Dermis microvascular lymphatic vessel endothelial cell (primary cell): ENCODE measurements around the gene BORCS6. TPM values are rescaled to one million over a fixed set of nuclear protein-coding genes. Genes with fewer than 3 reads are reported as not detected.
"Not testable (repeated sequence)": the region's sequence is repeated elsewhere in the genome, so short reads cannot be mapped to it uniquely, and the experiment has no call there.

ENCODE experiments used
- DNase-seq, 2 donors: peaks; one replicate each; pipeline versions ENCODE4 v3.0.0 to v3.0.0-alpha.2; 2010; ENCODE audit warnings: low read depth in 2 of 2
- total RNA-seq: library from RNA; depleted of rRNA; stranded (reverse); fragments of >200 nt; gene quantifications from 2 replicates; pipeline ENCODE4 v1.2.1, GENCODE V29; 2014

BORCS6 gene
- total RNA-seq, 1 donor from 2014 or later, result 7.8 TPM

DNA sequence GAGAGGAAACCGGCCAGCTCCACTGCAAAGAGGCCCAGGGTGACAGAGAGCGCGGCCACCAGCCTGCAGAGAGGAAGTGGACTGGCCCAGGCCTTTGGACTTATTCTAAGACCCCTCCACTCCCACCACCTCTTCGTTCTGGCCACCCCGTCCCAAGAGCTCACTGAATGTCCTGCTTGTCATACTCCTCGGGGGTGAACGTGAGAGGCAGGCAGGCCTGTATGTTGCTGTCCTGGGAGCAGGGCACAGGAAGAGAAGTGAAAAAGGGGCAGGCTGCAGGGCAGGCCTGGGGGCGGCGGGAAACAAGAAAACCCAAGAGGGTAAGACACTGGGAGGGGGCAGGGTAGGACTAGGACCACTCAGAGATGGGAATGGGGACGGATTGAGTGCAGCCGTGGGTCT, 14.2 kb downstream of the BORCS6 start:
- DNase-seq, result no peak

DNA sequence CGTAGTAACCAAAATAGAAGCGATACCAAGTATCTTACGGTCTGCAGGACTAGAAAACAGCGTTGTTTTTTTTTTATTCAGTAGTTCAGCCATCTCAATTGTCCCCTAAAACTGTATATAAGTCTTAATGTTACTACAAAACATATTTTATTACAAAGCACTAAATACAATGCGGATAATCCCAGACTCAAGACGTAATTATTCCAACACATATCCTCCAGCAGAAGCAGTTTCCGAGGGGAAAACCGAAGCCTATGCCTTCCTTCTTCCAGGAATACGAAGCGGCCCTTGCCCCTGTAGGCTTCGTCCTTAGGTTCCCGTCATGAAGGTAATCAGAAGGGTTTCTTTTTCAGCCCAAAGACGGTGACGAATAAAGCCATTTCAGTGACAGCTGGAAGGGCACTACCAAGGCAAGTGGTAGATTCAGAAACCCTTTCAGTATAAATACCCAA, 16.1 kb downstream of the BORCS6 start:
- no peak for DNase-seq

DNA sequence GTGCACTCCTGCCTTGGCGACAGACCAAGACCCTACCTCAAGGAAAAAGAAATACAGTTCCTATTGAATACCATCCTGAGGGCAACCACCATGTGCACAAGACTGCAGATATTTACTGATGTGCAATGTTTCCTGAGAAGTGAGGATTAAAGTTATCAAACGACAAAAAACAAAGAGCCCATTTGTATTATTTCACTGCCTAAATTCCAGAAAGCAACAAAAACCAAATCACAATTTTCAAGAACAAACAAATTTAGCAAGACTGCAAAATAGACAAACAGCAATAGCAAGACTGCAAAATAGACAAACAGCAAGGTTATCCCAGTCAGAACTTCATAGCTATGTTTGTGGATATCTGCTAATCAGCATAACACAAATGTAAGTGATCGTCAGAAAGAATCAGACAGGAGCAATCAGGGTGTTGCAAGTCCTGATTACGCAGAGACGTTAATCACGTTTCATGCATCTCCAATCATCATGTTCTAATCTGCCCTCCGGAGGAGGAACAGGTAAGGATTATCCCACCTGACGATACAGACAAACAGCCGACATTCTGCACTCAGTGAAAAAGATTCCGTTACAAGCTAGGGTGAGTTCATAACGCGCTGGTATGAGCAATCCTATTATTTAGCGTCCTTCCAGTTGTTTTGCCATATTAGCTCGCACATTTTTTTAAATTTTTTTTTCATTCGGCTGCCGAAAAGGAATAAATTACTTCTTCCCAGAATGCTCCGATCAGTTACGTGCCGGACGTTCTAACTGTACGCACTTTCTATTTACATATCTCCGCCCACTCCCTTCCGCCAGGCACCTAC, 16.7 kb downstream of the BORCS6 start:
- DNase-seq, result peak; percentile 96

DNA sequence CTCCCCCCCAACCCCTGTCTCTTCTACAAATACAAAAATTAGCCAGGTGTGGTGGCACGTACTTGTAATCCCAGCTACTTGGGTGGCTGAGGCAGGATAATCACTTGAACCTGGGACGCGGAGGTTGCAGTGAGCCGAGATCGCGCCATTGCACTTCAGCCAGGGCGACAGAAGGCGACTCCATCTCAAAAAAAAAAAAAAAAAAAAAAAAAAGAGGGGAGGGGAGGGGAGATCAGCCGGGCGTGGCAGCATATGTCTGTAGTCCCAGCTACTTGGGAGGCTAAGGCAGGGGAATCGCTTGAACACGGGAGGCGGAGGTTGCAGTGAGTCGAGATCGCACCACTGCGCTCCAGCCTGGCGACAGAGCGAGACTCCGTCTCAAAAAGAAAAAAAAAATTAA, 19.8 kb downstream of the BORCS6 start:
- DNase-seq, result not testable (repeated sequence)

DNA sequence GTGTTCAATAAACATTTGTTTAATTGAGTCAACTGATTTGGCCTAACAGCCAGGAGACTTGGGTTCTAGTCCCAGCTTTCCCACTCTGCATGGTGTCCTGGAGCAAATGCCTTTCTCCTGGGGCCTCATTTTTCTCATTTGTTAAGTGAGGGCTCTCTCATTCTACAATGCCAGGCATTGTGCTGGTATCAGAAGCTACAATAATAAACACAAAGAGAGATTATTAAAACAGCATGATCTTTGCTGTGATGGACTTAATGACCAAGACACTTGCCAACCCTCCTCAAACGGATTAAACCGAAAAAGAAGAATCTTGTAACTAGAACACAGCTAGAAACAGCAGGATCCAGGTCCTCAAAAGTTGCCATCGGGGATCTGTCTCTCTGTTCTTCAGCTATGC, 22.5 kb downstream of the BORCS6 start:
- no peak for DNase-seq

DNA sequence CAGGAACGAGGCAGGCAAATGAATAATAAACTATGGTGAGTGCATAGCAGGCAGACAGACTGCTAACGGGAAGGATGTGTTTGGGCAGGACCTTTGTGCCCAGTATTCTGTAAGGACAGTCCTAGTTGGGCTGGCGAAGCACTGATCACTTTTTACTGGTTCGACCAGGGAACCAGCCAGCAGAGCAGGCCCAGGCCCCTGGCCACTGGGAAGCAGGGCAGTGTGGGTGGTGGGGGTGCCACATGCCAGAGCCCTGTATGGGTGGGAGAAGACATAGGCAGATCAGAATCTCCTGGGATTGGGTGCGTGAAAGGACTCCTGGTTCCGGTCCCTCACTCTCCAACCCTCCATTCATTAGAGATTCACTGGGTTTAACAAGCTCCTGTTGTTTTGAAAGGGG, 23.2 kb downstream of the BORCS6 start:
- no peak for DNase-seq

DNA sequence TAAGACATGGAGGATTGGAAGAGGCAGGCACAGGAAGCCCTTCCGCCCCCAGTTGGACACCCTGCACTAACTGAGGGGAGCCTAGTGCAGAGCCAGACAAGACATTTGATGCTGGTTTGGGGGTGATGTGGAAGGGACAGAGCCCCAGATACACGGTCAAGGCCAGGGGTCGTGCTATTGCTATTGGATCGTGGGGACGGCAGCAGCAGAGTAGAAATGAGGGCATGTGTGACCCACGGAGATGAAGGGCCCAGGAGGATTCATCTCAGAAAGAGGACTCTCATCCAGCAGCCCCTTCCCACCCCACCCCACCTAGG, 25.2 kb downstream of the BORCS6 start:
- no peak for DNase-seq

DNA sequence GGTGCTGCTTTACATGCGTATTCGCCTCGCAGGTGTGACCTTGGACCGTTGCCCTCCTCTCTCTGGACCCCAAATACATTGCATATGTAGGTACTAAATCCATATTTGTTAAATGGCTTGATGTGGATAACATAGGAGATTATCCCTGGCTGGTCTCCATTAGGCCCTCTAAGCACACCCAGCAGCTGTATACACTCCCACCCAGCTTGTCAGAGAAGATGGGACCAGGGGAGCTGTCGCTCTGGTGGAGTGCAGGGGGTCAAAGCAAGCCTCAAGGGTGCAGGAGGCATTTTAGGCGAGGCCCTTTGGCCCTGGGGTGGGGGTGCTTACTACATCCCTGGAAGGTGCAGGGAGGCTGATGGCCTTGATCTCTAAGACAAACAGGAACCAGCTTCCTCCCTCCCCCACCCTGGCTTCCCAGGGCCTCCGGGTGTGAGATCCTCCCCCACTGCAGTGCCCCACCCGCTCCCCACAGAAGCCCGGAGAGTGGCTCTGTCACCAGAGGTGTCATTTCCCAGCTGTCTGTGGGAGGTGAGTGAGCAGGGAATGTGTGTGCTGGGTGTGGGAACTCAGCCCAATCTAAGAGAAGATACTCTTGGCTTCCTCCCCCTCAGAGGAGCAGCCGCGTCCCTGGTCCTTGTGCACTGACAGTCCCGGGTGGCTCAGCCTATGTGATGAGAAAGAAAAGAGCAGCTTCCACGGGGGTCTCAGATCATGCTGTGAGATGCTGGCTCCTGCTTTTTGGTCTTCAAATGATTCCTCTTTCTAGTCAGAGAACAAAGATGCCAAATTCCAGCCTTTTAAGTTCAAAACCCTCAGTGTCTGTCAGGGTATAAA, 25.8 kb downstream of the BORCS6 start:
- DNase-seq, result no peak

DNA sequence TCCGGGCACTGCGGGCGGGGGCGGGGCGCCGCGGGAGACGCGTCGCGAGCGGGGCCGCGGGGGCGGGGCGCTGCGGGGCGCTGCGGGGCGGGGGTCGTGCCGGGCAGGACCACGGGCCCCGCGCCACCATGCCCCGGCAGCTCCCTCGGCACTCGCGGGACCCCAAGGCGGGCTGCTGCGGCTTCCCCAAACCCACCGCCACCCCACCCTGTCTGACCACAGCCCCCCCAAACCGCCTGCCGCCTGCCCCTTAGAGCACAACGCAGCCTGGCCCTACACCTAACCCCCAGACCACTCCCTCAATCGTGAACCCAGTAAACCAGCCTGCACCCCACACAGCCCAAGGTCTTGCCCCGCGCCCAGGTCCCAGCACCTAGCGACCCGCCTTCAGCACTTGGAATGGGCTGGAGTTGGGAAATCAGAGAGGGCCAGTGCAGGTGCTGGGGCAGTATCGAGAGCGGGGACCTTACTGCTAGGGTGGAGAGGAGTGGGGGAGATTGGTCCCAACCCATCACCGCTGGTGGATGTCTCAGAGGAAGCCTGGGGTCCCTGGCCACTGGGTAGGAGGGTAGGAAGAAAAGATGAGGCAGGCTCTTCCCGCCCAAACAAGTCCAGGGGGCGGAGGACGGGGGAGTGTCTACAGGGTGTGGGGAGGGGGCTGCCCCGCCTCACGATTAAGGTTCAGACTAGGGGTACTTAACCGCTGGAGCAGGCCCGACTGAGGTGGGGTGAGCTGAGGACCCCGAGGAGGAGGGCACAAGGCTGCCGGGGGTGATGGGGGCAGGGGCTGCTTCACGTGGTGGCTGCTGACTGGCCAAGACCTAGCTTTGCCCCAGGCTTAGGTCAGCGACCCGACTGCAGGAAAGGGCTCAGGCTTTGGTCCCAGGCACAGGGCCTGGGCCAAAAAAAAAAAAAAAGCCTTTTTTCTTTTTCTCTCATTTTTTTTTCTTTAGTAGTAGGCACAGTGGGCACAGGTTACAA, 26.7 kb downstream of the BORCS6 start:
- DNase-seq, result no peak

DNA sequence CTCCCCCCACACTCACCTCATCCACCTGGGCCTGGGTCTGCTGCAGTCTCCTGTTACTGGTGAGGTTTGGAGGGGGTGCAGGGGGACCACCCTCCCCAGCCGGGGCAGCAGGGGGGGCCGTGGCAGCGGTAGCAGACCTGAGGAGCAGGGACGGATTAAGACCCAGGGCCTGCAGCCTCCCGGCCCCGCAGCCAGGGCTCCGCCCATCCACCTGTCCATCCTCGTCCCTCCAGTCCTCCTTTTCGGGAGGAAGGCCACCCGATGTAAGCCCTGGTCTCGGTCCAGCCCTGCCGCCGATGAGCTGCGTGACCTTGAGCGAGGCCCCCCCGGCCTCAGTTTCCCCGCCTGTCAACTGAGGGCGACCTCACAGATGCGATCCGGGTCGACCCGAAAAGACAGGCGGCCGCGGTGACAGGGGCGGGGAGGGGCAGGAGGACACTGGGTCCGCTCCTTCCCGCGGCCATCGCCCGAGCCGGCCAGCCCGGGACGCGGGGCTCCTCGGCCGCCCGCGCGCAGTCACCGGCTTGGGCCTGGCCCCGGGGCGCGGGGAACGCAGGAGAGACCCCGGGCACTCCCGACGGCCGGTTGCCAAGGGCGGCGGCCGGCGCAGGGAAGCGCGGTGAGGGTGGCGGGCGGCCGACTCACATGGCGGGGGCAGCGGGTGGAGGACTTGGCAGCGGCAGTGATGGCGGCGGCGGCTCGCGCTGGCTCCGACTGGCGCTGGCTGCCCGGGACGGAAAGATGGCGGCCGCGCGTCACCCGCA, 27.6 kb downstream of the BORCS6 start, which contains the start of gene VAMP2:
TSS of gene VAMP2 (minus strand) at position 716 of the 764 bp plus-strand sequence. CDS start at position 647, 69 bp downstream.
- DNase-seq, result peak in 1 of 2 donors; percentile 71

DNA sequence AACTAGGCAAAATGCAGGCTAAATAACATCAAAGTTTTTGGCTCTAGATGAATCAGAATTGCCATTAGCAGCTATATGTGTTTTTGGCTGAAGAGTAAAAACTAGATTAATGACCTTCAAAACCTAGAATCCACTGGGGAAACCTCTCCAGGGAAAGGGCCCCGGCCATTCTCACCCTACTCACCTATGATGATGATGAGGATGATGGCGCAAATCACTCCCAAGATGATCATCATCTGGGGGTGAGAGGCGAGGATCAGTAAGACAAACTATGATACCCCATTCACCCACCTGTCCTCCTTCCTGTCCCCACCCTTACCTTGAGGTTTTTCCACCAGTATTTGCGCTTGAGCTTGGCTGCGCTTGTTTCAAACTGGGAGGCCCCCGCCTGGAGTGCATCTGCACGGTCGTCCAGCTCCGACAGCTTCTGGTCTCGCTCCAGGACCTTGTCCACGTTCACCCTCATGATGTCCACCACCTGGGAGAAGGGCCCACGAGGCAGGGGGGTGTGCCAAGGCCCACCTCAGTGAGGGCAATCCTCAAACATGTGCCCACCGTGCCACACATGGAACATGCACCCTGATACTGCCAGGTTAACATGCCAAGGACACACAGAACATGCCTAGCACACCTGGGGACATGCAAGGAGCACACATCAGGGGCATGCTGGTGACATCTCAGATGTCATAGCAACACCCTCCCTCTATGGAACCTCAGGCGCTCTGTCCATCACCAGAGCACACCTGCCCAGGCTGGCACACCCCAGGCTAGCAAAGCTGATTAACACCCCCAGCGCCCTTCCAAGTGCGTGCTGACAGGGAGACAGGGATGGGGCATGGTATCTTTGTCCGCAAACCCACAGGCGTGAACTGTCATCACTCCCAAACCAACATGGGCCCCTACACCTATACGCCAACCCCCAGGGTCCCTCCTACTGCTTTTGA, 28.4 kb downstream of the BORCS6 start:
- no peak for DNase-seq

DNA sequence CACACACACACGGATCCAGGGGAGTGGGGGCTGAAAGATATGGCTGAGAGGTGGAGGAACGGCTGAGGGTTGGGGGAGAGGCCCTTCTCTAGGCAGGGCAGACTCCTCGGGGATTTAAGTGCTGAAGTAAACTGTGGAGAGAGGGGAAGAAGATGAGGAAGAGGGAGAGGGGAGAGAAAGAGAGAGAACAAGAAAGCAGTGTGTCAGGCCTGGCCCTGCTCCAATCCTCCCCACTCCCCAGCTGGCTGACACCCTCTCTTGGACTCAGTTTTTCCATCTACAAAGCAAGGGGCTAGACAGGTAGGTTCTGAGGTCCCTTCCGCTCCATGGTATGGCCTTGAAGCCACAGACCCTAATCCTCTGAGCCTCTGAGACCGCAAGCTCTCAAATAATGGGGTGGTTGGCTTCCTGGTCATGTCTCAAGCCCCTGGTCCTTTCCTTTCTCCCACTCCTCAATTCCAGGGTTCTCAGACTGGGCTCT, 29.2 kb downstream of the BORCS6 start:
- no peak for DNase-seq

DNA sequence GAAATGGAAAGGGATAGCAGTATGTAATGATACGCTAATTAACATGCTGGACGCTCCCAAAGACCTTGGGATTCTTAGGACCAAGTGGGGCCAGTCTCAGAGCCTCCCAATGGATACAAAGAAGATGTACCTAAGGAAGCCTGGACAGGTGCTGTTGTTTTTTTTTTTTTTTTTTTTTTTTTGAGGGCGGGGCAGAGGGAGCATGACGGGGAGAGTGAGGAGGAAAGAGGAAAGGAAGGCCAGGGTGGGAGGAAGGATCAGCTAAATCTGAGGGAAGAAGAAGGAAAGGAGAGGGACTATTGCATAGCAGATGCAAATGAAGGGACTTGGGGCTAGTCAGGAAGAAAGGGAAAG, 29.8 kb downstream of the BORCS6 start:
- DNase-seq, result no peak

DNA sequence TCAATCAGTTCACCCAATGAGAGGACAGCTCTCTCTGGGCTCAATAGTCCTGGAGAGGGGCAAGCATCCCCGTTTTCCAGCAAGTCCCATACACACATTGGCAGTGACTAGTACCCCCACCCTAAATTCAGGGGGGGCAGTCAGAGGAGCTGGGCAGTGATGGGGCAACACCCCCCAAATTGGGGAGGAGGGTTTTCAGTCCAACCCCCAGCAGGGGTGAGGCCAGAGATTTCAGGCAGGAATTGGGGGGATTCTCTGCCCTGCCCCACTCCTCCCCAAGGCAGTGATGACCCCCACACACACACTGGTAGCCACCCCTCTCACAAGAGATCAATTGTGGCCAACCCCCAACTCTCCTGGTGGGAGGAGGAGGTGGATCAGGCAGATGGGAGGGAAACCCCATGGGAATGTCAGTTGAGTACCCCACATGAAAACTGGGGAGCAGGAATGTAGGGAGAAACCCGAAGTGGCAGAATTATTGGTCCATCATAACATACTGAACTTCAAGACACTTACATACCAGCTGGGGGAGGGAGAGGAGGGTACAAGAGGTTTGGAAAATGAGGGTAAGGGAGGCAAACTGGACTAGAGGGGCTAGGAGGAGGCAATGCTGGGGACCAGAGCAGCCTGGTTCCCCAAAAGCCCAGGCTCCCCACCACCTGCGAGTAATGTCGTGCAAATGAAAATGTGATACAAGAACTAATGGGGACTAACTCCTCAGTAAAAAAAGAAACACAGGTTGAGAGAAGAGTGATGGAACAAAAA, 30.3 kb downstream of the BORCS6 start:
- DNase-seq, result no peak

DNA sequence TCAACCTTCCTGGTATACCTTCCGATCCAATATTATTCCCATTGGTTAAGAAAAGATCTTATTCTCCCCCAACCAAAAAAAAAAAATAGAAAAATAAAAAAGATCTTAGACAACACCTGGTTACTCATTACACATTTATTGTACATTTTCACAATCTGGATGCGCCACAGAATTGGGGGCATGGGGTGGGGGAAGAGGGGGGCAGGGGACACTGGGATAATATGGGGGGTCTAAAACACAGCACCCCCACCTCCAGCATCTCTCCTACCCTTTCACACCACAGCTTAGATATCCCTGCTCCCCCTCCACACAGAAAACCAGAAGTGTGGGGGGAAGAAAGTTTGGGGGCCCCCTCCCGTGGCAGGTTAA, 31.0 kb downstream of the BORCS6 start:
- no peak for DNase-seq

DNA sequence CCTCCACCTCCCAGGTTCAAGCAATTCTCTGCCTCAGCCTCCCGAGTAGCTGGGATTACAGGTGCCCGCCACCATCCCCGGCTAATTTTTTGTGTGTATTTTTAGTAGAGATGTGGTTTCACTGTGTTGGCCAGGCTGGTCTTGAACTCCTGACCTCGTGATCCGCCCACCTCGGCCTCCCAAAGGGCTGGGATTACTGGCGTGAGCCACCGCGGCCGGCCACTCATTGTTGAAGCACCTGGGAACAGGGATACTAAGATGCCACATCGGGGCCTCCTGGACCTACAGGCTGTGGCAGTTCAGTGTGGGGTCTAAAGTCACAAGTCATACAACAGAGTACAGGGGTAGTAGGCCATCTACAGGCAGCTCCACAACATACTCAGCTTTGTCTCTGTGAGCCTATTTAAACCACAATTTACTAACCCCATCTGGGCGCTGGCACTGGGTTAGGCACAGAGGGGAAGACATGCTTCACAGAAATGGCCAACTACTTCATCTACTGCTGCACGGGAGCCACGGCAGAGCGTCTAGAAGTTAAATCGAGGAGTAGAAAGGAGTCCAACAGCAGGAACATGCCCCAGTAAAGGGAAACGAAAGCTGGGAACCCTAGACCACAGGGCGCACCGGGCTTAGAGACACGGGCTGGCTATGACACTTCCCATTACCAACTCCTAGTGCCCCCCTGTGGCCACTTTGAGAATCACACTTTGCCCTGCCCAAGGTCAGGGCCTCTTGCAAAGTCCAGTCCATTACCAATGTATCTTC, 31.5 kb downstream of the BORCS6 start:
- DNase-seq, result peak; percentile 81 to 90

DNA sequence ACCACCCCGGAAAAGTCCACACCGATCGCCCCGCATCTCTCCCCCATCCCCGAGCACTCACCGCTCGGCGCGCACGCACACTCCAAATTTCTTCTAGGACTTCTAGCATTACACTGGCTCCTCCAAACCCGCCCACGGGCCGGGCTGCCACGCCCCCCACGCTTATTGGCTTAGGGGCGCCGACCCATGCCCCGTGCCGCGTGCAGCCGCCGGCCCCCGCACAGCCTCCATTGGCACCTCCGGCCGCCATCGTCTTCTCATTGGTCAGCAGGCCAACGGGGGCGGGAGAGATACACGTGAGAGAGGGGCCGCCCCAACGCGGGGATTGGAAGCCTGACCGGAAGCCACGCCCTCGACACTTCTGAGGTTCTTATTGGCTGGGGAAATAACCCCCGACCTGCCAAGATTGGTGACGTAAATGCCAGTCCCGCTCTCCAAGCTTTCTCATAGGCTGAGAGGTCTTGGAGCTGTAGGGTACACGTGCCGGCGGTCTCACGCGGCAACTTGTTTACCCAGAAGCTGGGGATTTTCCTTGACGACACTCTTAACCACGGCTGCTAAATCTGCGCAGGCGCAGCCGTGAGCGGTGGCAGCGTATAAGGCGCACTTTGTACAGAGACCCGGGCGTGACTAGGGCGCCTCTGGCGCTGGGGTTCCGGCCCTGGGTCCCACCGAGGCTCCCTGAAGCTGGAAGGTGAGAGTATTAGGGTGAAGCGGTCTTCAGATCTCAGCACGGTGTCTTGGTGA, 33.6 kb downstream of the BORCS6 start:
- peak; percentile 100 for DNase-seq

DNA sequence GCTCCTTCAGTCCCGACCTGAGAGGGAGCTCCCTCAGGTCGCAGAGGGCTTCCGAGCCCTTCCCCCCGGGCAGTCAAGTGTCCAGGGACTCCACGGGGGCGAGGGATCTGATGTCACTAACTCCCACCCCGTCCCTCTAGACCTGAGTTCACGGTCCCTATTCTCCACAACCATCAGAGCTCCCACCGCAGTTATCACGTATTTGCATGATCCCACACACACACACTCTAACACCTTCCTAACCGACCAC, 34.1 kb downstream of the BORCS6 start:
- no peak for DNase-seq
